A673 (cell line): ENCODE data around the gene SLC31A1.

Source experiments
- CTCF ChIP-seq: fragments of 300-800, 200-600 bp; sonication (generic); conservative IDR thresholded peaks from 2 replicates; pipeline ENCODE4 v1.5.1; 2017; ENCODE audit warnings: low read depth, mild to moderate bottlenecking, antibody characterized with exemption, low read length, moderate library complexity, mixed read lengths
- EZH2 ChIP-seq: fragments of 200-600 bp; sonication (generic); IDR thresholded peaks from 2 replicates; pipeline ENCODE4 v1.6.1; 2017; ENCODE audit warnings: borderline replicate concordance, low read depth, mild to moderate bottlenecking, mixed read lengths, antibody characterized with exemption, low read length; ENCODE audit not compliant: poor library complexity, severe bottlenecking

- no peak for TF ChIP-seq CTCF
- TF ChIP-seq EZH2, result no peak
Measured at GRCh38 chr9:113244556-113244955, 23.2 kb downstream of the SLC31A1 start.
